IMR-90 (cell line): Measurements from ENCODE around the gene AFAP1L2. TPM values are rescaled to one million over a fixed set of nuclear protein-coding genes. Genes with fewer than 3 reads are reported as not detected.

Source experiments
- ATAC-seq: fragments of 200-7000 bp; cut with Tn5 transposase; 2 replicates; pipeline ENCODE4 v1.9.1; 2020; ENCODE audit warnings: low read depth, mild to moderate bottlenecking, moderate library complexity
- BruUV-seq: library from RNA; stranded (reverse); fragments of 400-500 nt; replicated peaks from 2 replicates; lab custom pipeline; 2021; lab: Mats Ljungman, UMichigan
- CTCF ChIA-PET: fragments of 300-600 bp; formaldehyde crosslinking; extraction: SDS; loops from one replicate; lab custom pipeline; 2021; ENCODE audit warnings: antibody characterized with exemption; lab: Yijun Ruan, JAX
- POLR2A ChIA-PET: fragments of 300-600 bp; sonication (Branson Sonifier 250); formaldehyde crosslinking; loops from one replicate; lab custom pipeline; 2022; ENCODE audit warnings: antibody characterized with exemption; ENCODE audit not compliant: unreplicated experiment; lab: Charles Lee
- DNase-seq: peaks from one replicate; pipeline ENCODE4 v3.0.0; 2013
- H2AFZ ChIP-seq: replicated peaks from 2 replicates; pipeline ENCODE3; 2013; ENCODE audit warnings: low read length, mild to moderate bottlenecking; ENCODE audit not compliant: poor library complexity
- H2AK5ac ChIP-seq: 2 replicates; pipeline ENCODE4 v1.6.1; 2013; ENCODE audit warnings: low read depth, low read length, inconsistent platforms
- H2AK9ac ChIP-seq: replicated peaks from 2 replicates; pipeline ENCODE3; 2013; ENCODE audit warnings: mild to moderate bottlenecking, low read depth, low read length, moderate library complexity; ENCODE audit not compliant: poor library complexity
- H2BK120ac ChIP-seq: 2 replicates; pipeline ENCODE4 v1.6.1; 2013; ENCODE audit warnings: low read depth, low read length, inconsistent platforms
- H2BK15ac ChIP-seq: 3 replicates; pipeline ENCODE4 v1.6.1; 2013; ENCODE audit warnings: low read depth, low read length, inconsistent platforms
- H2BK20ac ChIP-seq: 2 replicates; pipeline ENCODE4 v1.6.1; 2013; ENCODE audit warnings: low read depth, mild to moderate bottlenecking, inconsistent platforms, low read length, moderate library complexity
- H2BK5ac ChIP-seq: 2 replicates; pipeline ENCODE4 v1.6.1; 2013; ENCODE audit warnings: mild to moderate bottlenecking, low read depth, low read length, inconsistent platforms; ENCODE audit not compliant: poor library complexity, severe bottlenecking
- H3K14ac ChIP-seq: replicated peaks from 2 replicates; pipeline ENCODE4 v1.6.1; 2013; ENCODE audit warnings: low read depth, low read length, inconsistent platforms
- H3K18ac ChIP-seq: 2 replicates; pipeline ENCODE4 v1.6.1; 2013; ENCODE audit warnings: low read depth, low read length, control low read depth
- H3K23ac ChIP-seq: 2 replicates; pipeline ENCODE4 v1.6.1; 2013; ENCODE audit warnings: low read depth, low read length, inconsistent platforms
- H3K27ac ChIP-seq: 2 replicates; pipeline ENCODE4 v1.5.1; 2013; ENCODE audit warnings: mild to moderate bottlenecking, control low read depth, low read length; ENCODE audit not compliant: insufficient read depth
- H3K27me3 ChIP-seq: 2 replicates; pipeline ENCODE4 v1.6.1; 2013; ENCODE audit warnings: low read length; ENCODE audit not compliant: control insufficient read depth, insufficient read depth
- H3K36me3 ChIP-seq: 2 replicates; pipeline ENCODE4 v1.6.1; 2013; ENCODE audit warnings: low read length, mixed read lengths; ENCODE audit not compliant: control insufficient read depth, insufficient read depth
- H3K4ac ChIP-seq: 2 replicates; pipeline ENCODE4 v1.6.1; 2013; ENCODE audit warnings: low read depth, low read length, inconsistent platforms
- H3K4me1 ChIP-seq: 2 replicates; pipeline ENCODE4 v1.6.1; 2013; ENCODE audit warnings: low read length, mixed read lengths; ENCODE audit not compliant: control insufficient read depth, insufficient read depth
- H3K4me2 ChIP-seq: 2 replicates; pipeline ENCODE4 v1.6.1; 2013; ENCODE audit warnings: low read depth, mild to moderate bottlenecking, control low read depth, low read length, moderate library complexity
- H3K4me3 ChIP-seq: 2 replicates; pipeline ENCODE4 v1.5.1; 2013; ENCODE audit warnings: low read depth, mild to moderate bottlenecking, control low read depth, low read length, moderate library complexity; ENCODE audit not compliant: insufficient read depth
- H3K56ac ChIP-seq: 2 replicates; pipeline ENCODE4 v1.6.1; 2013; ENCODE audit warnings: low read length, inconsistent platforms; ENCODE audit not compliant: insufficient read depth; ENCODE audit errors: extremely low read depth
- H3K79me1 ChIP-seq, 2 experiments: 2 replicates each; pipeline ENCODE4 v1.6.1; 2013; ENCODE audit warnings: low read length in 2 of 2, inconsistent platforms in 1 of 2, low read depth in 1 of 2
- H3K9ac ChIP-seq: 2 replicates; pipeline ENCODE4 v1.6.1; 2013; ENCODE audit warnings: low read depth, low read length, control low read depth
- H3K9me1 ChIP-seq: 2 replicates; pipeline ENCODE4 v1.6.1; 2013; ENCODE audit warnings: low read length, inconsistent platforms; ENCODE audit not compliant: insufficient read depth
- H3K9me3 ChIP-seq: 2 replicates; pipeline ENCODE4 v1.6.1; 2013; ENCODE audit warnings: low read length; ENCODE audit not compliant: control insufficient read depth, insufficient read depth
- H4K20me1 ChIP-seq: 2 replicates; pipeline ENCODE4 v1.6.1; 2013; ENCODE audit warnings: low read length, inconsistent platforms; ENCODE audit not compliant: insufficient read depth
- H4K5ac ChIP-seq: 2 replicates; pipeline ENCODE4 v1.6.1; 2013; ENCODE audit warnings: mild to moderate bottlenecking, low read depth, low read length, control low read depth
- H4K8ac ChIP-seq, 2 experiments: 2 replicates each; pipeline ENCODE4 v1.6.1; 2013; ENCODE audit warnings: low read depth in 2 of 2, low read length in 2 of 2, control low read depth in 1 of 2, inconsistent platforms in 1 of 2
- H4K91ac ChIP-seq: 2 replicates; pipeline ENCODE4 v1.6.1; 2013; ENCODE audit warnings: low read depth, low read length, inconsistent platforms; ENCODE audit not compliant: insufficient read depth
- BHLHE40 ChIP-seq: fragments of 150-350 bp; IDR thresholded peaks from 2 replicates; pipeline ENCODE4 v1.6.1; 2016; ENCODE audit warnings: mild to moderate bottlenecking, low read depth, low read length
- CEBPB ChIP-seq: IDR thresholded peaks from 2 replicates; pipeline ENCODE4 v1.6.1; 2012; ENCODE audit warnings: low read depth, low read length, improper control_type of control experiment
- CHD1 ChIP-seq: IDR thresholded peaks from 2 replicates; pipeline ENCODE4 v1.6.1; 2012; ENCODE audit warnings: low read depth, low read length, improper control_type of control experiment
- FOS ChIP-seq: fragments of 150-350 bp; IDR thresholded peaks from 2 replicates; pipeline ENCODE4 v1.6.1; 2016; ENCODE audit warnings: low read depth, low read length
- MAFK ChIP-seq: IDR thresholded peaks from 2 replicates; pipeline ENCODE4 v1.6.1; 2012; ENCODE audit warnings: low read depth, low read length, improper control_type of control experiment
- MXI1 ChIP-seq: IDR thresholded peaks from 2 replicates; pipeline ENCODE4 v1.6.1; 2012; ENCODE audit warnings: low read depth, mild to moderate bottlenecking, low read length, moderate library complexity, borderline replicate concordance
- NFE2L2 ChIP-seq: fragments of 150-350 bp; IDR thresholded peaks from 2 replicates; pipeline ENCODE4 v1.6.1; 2016; ENCODE audit warnings: low read depth, mild to moderate bottlenecking, low read length
- POLR2A ChIP-seq: IDR thresholded peaks from 2 replicates; pipeline ENCODE4 v1.6.1; 2012; ENCODE audit warnings: mild to moderate bottlenecking, low read depth, low read length
- RAD21 ChIP-seq: IDR thresholded peaks from 2 replicates; pipeline ENCODE4 v1.6.1; 2012; ENCODE audit warnings: low read length, improper control_type of control experiment
- RCOR1 ChIP-seq: IDR thresholded peaks from 2 replicates; pipeline ENCODE4 v1.6.1; 2012; ENCODE audit warnings: mild to moderate bottlenecking, low read length, improper control_type of control experiment; ENCODE audit not compliant: insufficient replicate concordance
- SMC3 ChIP-seq: fragments of 150-350 bp; IDR thresholded peaks from 2 replicates; pipeline ENCODE4 v1.6.1; 2016; ENCODE audit warnings: low read depth, mild to moderate bottlenecking, antibody characterized with exemption, low read length, moderate library complexity
- WGBS, 2 experiments: methylation state at CpG; one replicate each; pipeline versions ENCODE4 v1.1.5 to v1.1.7; 2013; ENCODE audit warnings: missing lambda C conversion rate in 2 of 2; ENCODE audit not compliant: insufficient read length in 1 of 2; ENCODE audit errors: extremely low coverage in 2 of 2; 5-methylcytosine and 5-hydroxymethylcytosine counted together
- dilution Hi-C: fragments of 300-500 bp; cut with HindIII; formaldehyde crosslinking; loops from one replicate; pipeline ENCODE4 v1.14.3; 2018; ENCODE audit warnings: low sequenced_read_pairs; ENCODE audit not compliant: unreplicated experiment
- in situ Hi-C: fragments of 300-500 bp; cut with MboI; formaldehyde crosslinking; loops from 3 replicates; pipeline ENCODE4 v1.14.3; 2019; ENCODE audit warnings: low sequenced_read_pairs, inconsistent platforms, mixed read lengths
- intact Hi-C: fragments of 100-400 bp; cut with micrococcal nuclease; formaldehyde crosslinking; loops from 2 replicates; pipeline ENCODE4 v1.10.0; 2022
- polyA plus RNA-seq, 3 experiments: library from polyadenylated mRNA; depleted of rRNA; stranded (reverse); fragments of >200 nt; gene quantifications; 2 replicates each; pipeline ENCODE4 v1.2.3, GENCODE V29; 2012; ENCODE audit warnings: low replicate concordance in 1 of 3
- total RNA-seq: library from RNA; depleted of rRNA; stranded (reverse); fragments of >200 nt; gene quantifications from 2 replicates; pipeline ENCODE4 v1.2.3, GENCODE V29; 2012
- TF ChIP-seq, protein P1 (sequence below): fragments of 150-350 bp; IDR thresholded peaks from 2 replicates; pipeline ENCODE4 v1.6.1; 2017; ENCODE audit warnings: mild to moderate bottlenecking, antibody characterized with exemption, low read length, low read depth
- TF ChIP-seq, protein P2 (sequence below): conservative IDR thresholded peaks from 2 replicates; pipeline ENCODE4 v1.5.1; 2012; ENCODE audit warnings: mild to moderate bottlenecking, low read depth, low read length, improper control_type of control experiment
- TF ChIP-seq, protein P3 (sequence below): fragments of 150-350 bp; IDR thresholded peaks from 2 replicates; pipeline ENCODE4 v1.6.1; 2016; ENCODE audit warnings: low read depth, mild to moderate bottlenecking, low read length, moderate library complexity, borderline replicate concordance

The AFAP1L2 gene
- total and polyA plus RNA-seq, 2 of the 4 experiments (the other 2 are of a cell fraction): under 0.01 to 0.10 TPM

DNA sequence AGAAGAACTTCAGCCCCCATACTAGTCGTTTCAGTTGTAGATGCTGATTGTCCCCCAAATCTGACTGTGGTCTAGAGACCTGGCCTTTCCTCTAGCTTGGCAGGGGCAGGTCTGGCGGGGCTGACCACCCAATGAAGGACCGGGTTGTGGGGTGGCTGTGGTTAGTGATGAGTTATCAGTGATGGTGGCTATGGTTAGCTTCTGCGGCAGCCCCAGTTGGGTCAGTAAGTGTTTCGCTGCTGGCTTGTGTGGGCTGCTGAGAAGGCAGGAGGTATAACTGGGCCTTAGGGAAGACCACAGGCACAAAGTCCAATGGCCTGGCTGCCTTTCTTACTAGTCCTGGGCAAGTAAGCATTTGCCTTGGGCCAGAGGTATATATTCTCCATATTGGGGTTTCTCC is 143.9 kb downstream of the AFAP1L2 start:
- BruUV-seq: no TSS peak
- no peaks in the 10 kb centered on the region for H3K4me1 ChIP-seq
- H3K23ac ChIP-seq: no peak overlapping the region
- H3K4ac ChIP-seq: peak overlapping the region; percentile 19; the same call in 1 of the 2 replicates
- H3K9me3 ChIP-seq: no peaks in the 10 kb centered on the region
- no peak overlapping the region for H3K14ac ChIP-seq
- H3K4me3 ChIP-seq: no peak overlapping the region
- H3K9me1 ChIP-seq: no peaks in the 10 kb centered on the region
- no peak overlapping the region for H4K5ac ChIP-seq
- H2BK20ac ChIP-seq: no peak overlapping the region
- no peak overlapping the region for H4K8ac ChIP-seq
- TF ChIP-seq POLR2A (no peak), RAD21 (no peak), CHD1 (no peak), FOS (no peak), RCOR1 (no peak), MXI1 (no peak), MAFK (no peak), SMC3 (no peak), CEBPB (no peak), BHLHE40 (no peak), NFE2L2 (no peak)
- TF ChIP-seq, protein P1, sequence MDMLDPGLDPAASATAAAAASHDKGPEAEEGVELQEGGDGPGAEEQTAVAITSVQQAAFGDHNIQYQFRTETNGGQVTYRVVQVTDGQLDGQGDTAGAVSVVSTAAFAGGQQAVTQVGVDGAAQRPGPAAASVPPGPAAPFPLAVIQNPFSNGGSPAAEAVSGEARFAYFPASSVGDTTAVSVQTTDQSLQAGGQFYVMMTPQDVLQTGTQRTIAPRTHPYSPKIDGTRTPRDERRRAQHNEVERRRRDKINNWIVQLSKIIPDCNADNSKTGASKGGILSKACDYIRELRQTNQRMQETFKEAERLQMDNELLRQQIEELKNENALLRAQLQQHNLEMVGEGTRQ: no peak
- TF ChIP-seq, protein P2, sequence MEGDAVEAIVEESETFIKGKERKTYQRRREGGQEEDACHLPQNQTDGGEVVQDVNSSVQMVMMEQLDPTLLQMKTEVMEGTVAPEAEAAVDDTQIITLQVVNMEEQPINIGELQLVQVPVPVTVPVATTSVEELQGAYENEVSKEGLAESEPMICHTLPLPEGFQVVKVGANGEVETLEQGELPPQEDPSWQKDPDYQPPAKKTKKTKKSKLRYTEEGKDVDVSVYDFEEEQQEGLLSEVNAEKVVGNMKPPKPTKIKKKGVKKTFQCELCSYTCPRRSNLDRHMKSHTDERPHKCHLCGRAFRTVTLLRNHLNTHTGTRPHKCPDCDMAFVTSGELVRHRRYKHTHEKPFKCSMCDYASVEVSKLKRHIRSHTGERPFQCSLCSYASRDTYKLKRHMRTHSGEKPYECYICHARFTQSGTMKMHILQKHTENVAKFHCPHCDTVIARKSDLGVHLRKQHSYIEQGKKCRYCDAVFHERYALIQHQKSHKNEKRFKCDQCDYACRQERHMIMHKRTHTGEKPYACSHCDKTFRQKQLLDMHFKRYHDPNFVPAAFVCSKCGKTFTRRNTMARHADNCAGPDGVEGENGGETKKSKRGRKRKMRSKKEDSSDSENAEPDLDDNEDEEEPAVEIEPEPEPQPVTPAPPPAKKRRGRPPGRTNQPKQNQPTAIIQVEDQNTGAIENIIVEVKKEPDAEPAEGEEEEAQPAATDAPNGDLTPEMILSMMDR: no peak
- TF ChIP-seq, protein P3, sequence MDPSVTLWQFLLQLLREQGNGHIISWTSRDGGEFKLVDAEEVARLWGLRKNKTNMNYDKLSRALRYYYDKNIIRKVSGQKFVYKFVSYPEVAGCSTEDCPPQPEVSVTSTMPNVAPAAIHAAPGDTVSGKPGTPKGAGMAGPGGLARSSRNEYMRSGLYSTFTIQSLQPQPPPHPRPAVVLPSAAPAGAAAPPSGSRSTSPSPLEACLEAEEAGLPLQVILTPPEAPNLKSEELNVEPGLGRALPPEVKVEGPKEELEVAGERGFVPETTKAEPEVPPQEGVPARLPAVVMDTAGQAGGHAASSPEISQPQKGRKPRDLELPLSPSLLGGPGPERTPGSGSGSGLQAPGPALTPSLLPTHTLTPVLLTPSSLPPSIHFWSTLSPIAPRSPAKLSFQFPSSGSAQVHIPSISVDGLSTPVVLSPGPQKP: no peak
- H4K20me1 ChIP-seq: no peaks in the 10 kb centered on the region
- no peaks in the 10 kb centered on the region for H3K79me1 ChIP-seq
- no peak for DNase-seq
- in situ Hi-C loops (no loop called here), dilution Hi-C loops (no loop called here), intact Hi-C loops (loop anchor here (10.0 kb wide), 1 partner anchor 316 kb away; no protein-coding TSS in a partner anchor)
- peaks cover 3% of the 10 kb centered on the region; the same call in 1 of the 2 replicates for H3K27me3 ChIP-seq
- no CpG with 5 or more reads among the region's 5 CpGs for WGBS, 2 experiments
- H3K36me3 ChIP-seq: no peaks in the 10 kb centered on the region
- no peak overlapping the region for H3K9ac ChIP-seq
- no peak overlapping the region for H2BK5ac ChIP-seq
- H2BK120ac ChIP-seq: no peak overlapping the region
- ATAC-seq: no peak
- no peak overlapping the region for H3K56ac ChIP-seq
- no peak overlapping the region for H3K4me2 ChIP-seq
- no peak overlapping the region for H2AFZ ChIP-seq
- H3K27ac ChIP-seq: no peak overlapping the region
- H3K18ac ChIP-seq: no peak overlapping the region
- H2AK9ac ChIP-seq: no peak overlapping the region
- POLR2A ChIA-PET: no interaction called here
- H2AK5ac ChIP-seq: no peak overlapping the region
- H4K91ac ChIP-seq: no peak overlapping the region
- CTCF ChIA-PET: no interaction called here
- H2BK15ac ChIP-seq: peak overlapping the region; percentile 66; the same call in 1 of the 3 replicates
